Mesodermal cell (in vitro differentiated cells): ENCODE results near the gene VSIG2. TPM values are rescaled to one million over a fixed set of nuclear protein-coding genes. Genes with fewer than 3 reads are reported as not detected.

Source experiments
- H3K27ac ChIP-seq: 2 replicates; pipeline ENCODE4 v1.7.0; 2013; ENCODE audit warnings: mild to moderate bottlenecking, low read depth, low read length, moderate library complexity; ENCODE audit not compliant: severe bottlenecking
- H3K36me3 ChIP-seq: 2 replicates; pipeline ENCODE4 v1.7.1; 2013; ENCODE audit warnings: mild to moderate bottlenecking, low read length, moderate library complexity; ENCODE audit not compliant: control insufficient read depth, insufficient read depth
- H3K4me1 ChIP-seq: one replicate; pipeline ENCODE4 v1.7.1; 2013; ENCODE audit warnings: mild to moderate bottlenecking, low read length; ENCODE audit not compliant: insufficient read depth, control insufficient read depth, poor library complexity, severe bottlenecking
- H3K4me3 ChIP-seq: 2 replicates; pipeline ENCODE4 v1.7.0; 2013; ENCODE audit warnings: low read length, control low read depth, mild to moderate bottlenecking; ENCODE audit not compliant: insufficient read depth, poor library complexity, severe bottlenecking; ENCODE audit errors: extremely low read depth
- H3K9me3 ChIP-seq: 2 replicates; pipeline ENCODE4 v1.7.1; 2013; ENCODE audit warnings: mild to moderate bottlenecking, low read length, moderate library complexity; ENCODE audit not compliant: control insufficient read depth
- WGBS, 2 experiments: methylation state at CpG; one replicate each; pipeline ENCODE4 v1.1.5; 2013; ENCODE audit warnings: missing lambda C conversion rate in 2 of 2; ENCODE audit not compliant: insufficient coverage in 2 of 2; 5-methylcytosine and 5-hydroxymethylcytosine counted together
- polyA plus RNA-seq, 2 experiments: library from polyadenylated mRNA; stranded (reverse); fragments of 50-300 nt; gene quantifications; one replicate each; pipeline ENCODE4 v1.2.3, GENCODE V29; 2013

Gene VSIG2, protein sequence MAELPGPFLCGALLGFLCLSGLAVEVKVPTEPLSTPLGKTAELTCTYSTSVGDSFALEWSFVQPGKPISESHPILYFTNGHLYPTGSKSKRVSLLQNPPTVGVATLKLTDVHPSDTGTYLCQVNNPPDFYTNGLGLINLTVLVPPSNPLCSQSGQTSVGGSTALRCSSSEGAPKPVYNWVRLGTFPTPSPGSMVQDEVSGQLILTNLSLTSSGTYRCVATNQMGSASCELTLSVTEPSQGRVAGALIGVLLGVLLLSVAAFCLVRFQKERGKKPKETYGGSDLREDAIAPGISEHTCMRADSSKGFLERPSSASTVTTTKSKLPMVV
- 1.0 TPM for polyA plus RNA-seq (2013, experiment 1 of 2)
- polyA plus RNA-seq (2013, experiment 2 of 2), result 0.25 TPM

DNA sequence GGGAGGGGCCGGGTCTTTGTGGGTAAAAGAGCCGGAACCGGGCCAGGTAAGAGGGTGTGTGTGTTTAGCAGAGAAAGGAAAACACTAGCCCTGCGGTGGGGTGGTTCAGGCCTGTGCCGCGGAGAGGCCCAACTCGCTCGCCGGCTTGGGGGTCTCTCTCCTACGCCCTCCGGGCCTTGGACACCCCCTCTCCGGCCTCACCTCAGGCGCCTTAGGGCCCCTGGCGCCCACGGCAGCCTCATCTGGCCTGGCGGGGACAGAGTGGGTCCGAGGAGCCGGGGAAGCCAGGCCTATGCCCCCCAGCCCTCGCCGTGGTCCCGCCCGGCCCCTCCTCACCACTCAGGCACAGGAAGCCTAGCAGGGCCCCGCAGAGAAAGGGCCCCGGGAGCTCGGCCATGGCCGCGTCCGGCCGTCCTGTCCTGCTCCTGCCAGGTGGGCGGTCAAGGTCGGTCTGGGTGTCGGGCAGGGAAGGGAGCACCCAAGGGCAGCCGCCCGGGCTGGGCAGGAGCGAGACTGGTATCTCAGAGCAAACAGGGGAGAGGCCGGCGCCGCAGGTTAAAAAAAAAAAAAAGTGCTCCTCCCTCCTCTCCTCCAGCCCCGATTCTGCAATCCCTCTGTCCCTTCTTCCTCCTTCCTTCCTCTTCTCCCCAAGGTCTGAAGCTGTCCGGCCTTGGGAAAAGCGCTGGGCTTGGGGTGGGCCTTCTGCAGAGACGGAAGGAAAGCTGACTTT is at the start of gene VSIG2:
Gene VSIG2 (minus strand): TSS at position 515 of the 730 bp plus-strand sequence. CDS start 118 bp downstream, at position 397.
- H3K4me3 ChIP-seq, result no peak within 1 kb of the TSS
- peaks cover 40% of the 10 kb centered on the region for H3K4me1 ChIP-seq
- 93 to 95% methylated on average over 22 to 33 of the region's 42 CpGs for WGBS, 2 experiments
- H3K9me3 ChIP-seq, result no peaks in the 10 kb centered on the region
- peaks cover 14% of the 10 kb centered on the region for H3K36me3 ChIP-seq
- no peak within 1 kb of the TSS for H3K27ac ChIP-seq

DNA sequence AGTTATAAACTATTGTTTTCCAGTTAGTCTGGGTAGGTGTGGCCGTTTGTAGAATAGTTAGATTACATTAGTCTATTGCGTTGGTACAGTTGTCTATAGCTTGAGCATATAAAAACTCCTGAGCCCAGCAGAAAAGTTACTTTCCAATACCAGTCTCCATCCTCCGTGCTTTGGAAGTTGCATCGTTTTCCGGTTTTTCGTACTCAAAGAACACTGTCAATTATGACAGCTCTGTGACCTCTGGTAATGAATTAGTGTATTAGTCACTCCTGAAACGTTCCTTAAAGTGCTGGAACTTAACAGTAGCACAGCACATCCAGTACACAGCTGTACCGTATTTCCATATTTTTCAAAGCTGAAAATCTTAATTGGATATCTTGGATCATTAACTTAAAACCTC is 49.0 kb upstream of the VSIG2 start:
- Histone ChIP-seq H3K9me3 (no peaks in the 10 kb centered on the region), H3K36me3 (peaks cover 4% of the 10 kb centered on the region), H3K4me1 (peaks cover 10% of the 10 kb centered on the region), H3K4me3 (peak overlapping the region; percentile 68), H3K27ac (peak overlapping the region; percentile 95)
- 0 to 36% methylated on average over 1 to 5 of the region's 8 CpGs for WGBS, 2 experiments

- peak within 1 kb of the TSS; percentile 68 for H3K4me3 ChIP-seq
- peak within 1 kb of the TSS; percentile 95 for H3K27ac ChIP-seq
- H3K9me3 ChIP-seq, result no peaks in the 10 kb centered on the region
- 0% methylated on average over 43 to 44 of the region's 62 CpGs for whole genome bisulfite sequencing, 2 experiments
- peaks cover 5% of the 10 kb centered on the region for H3K36me3 ChIP-seq
- H3K4me1 ChIP-seq, result peaks cover 10% of the 10 kb centered on the region
Measured at GRCh38 chr11:124800226-124800929, 48.3 kb upstream of the VSIG2 start, which contains the start of gene MSANTD2. Gene MSANTD2, minus strand, starts transcription at chr11:124800406. Its CDS starts 26 bp downstream, at chr11:124800380.

GRCh38 chr11:124799348-124800225 is 47.5 kb upstream of the VSIG2 start:
- peak overlapping the region; percentile 68 for H3K4me3 ChIP-seq
- WGBS, 2 experiments, result 0 to 1% methylated on average over 60 to 67 of the region's 83 CpGs
- peak overlapping the region; percentile 95 for H3K27ac ChIP-seq
- H3K4me1 ChIP-seq, result peaks cover 10% of the 10 kb centered on the region
- H3K9me3 ChIP-seq, result no peaks in the 10 kb centered on the region
- H3K36me3 ChIP-seq, result peaks cover 9% of the 10 kb centered on the region

- Histone ChIP-seq H3K4me3 (peak overlapping the region; percentile 68), H3K4me1 (peaks cover 10% of the 10 kb centered on the region), H3K36me3 (peaks cover 9% of the 10 kb centered on the region), H3K9me3 (no peaks in the 10 kb centered on the region), H3K27ac (peak overlapping the region; percentile 95)
- WGBS, 2 experiments, result 0 to 2% methylated on average over 8 of the region's 8 CpGs
Measured at GRCh38 chr11:124798991-124799347, 46.9 kb upstream of the VSIG2 start.

DNA sequence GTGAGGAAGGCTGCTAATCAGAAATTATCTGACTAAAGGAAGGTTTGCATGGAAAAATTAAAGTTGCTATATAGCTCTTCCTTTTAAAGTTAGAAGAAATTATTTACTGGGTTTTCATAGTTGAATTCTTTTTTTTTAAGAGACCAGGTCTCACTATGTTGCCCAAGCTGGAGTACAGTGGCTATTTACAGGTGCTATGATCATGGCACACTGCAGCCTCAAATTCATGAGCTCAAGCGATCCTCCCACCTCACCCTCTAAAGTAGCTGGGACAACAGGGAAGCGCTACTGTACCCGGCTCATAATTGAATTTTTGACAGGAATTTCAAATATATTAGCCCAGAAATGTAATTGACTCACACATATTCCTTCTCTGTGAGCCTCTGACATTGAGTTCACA is 44.3 kb upstream of the VSIG2 start:
- Histone ChIP-seq H3K9me3 (no peaks in the 10 kb centered on the region), H3K27ac (no peak overlapping the region), H3K36me3 (peaks cover 14% of the 10 kb centered on the region), H3K4me1 (peaks cover 13% of the 10 kb centered on the region), H3K4me3 (no peak overlapping the region)
- WGBS, 2 experiments, result 80 to 94% methylated on average over 1 to 3 of the region's 3 CpGs

DNA sequence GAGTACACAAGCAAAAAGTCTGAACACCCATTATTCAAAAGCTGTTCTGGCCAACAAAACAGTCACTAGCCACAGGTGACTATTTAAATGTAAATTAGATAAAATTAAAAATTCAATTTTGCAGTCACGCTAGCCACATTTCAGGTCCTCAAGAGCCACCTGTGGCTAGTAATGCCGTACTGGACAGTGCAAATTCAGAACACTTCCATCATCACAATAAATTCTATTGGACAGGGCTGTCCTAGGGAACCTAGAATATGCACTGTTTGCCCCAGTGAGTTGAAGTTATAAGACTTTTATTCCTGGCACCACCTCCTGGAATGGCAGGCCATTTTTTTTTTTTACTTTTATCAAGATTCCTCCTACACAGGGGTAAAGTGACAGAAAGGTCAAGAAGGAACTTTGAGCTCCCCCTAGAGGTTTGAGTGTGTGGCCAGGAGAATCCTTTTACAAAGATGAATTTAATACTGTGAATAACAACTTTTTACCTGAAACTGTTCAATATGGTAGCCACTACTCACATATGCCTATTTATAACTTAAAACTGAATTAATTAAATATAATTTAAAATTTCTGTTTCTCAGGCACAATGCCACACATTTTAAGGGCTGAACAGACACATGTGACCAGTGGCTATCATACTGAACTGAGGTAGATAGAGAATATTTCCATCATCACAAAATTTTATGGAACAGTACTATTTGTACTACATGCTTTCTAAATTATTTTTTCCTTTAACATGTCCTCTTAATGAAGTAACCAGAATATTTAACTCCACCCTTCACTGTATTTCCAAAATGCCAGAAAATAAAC is 41.6 kb upstream of the VSIG2 start:
- H3K4me3 ChIP-seq, result no peak overlapping the region
- H3K9me3 ChIP-seq, result no peaks in the 10 kb centered on the region
- 100% methylated on average over 2 of the region's 2 CpGs; no CpG with 5 or more reads in 1 of the 2 experiments for WGBS, 2 experiments
- H3K27ac ChIP-seq, result no peak overlapping the region
- H3K36me3 ChIP-seq, result peaks cover 14% of the 10 kb centered on the region
- H3K4me1 ChIP-seq, result peaks cover 9% of the 10 kb centered on the region

DNA sequence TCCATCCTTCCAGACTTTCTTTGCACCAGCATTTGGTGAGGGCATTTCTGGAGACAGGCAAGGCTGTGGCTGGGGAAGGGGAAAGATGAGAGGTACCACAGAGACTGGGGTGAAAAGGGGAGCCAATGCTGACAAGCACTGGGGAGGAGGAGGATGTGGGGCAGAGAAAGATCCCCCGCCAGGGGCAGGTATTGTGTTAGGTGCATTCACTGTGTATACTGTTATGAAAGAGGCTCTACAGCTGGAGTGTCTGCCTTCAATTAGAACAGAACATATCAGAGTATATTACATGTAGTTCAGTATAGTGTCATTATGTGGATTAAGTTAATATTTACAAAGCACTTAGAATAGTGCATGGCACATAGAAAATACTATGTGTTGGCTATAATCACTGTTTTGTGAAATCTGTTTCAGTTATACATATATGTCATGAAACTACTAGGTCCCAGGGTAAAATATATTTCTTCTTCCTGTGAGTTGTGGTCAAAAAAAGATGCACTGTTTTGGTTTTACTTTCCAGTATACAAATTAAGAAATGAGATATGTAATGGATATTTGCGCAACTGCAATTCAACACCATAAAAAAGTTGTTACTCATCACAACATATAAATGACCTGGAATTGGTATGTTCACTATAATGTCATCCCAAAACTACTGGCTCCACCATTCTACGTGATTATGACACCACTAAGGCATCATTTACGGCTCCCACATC is 39.7 kb upstream of the VSIG2 start:
- WGBS, 2 experiments, result 94 to 96% methylated on average over 2 to 3 of the region's 4 CpGs
- H3K27ac ChIP-seq, result no peak overlapping the region
- peaks cover 9% of the 10 kb centered on the region for H3K4me1 ChIP-seq
- H3K4me3 ChIP-seq, result no peak overlapping the region
- no peaks in the 10 kb centered on the region for H3K9me3 ChIP-seq
- H3K36me3 ChIP-seq, result peaks cover 18% of the 10 kb centered on the region

- peaks cover 26% of the 10 kb centered on the region for H3K36me3 ChIP-seq
- H3K4me1 ChIP-seq, result peaks cover 8% of the 10 kb centered on the region
- no peak overlapping the region for H3K27ac ChIP-seq
- no peaks in the 10 kb centered on the region for H3K9me3 ChIP-seq
- H3K4me3 ChIP-seq, result no peak overlapping the region
Measured at GRCh38 chr11:124788521-124788920, 36.5 kb upstream of the VSIG2 start.
